Hematopoietic multipotent progenitor cell treated with erythropoietin and hydrocortisone succinate and interleukin-3 and kit ligand, for 6 days (in vitro differentiated cells): Measurements from ENCODE around the gene WNK4.
A peak's percentile ranks its signal among the peaks of the same experiment; 100 is the strongest.

Experiments used
- DNase-seq: peaks from one replicate; pipeline ENCODE4 v3.0.0-alpha.2; 2015

WNK4 gene

GRCh38 chr17:42841975-42842685, 61.7 kb downstream of the WNK4 start:
- DNase-seq, result no peak

GRCh38 chr17:42843358-42843934, 63.0 kb downstream of the WNK4 start:
- DNase-seq, result peak; percentile 80

- DNase-seq, result no peak
These were observed 63.9 kb downstream of the WNK4 start, which contains the start of gene AOC2 for GRCh38 chr17:42844271-42844670. AOC2 (plus strand) TSS chr17:42844580; CDS start chr17:42844627, 47 bp downstream.

- DNase-seq, result no peak
These were observed 64.5 kb downstream of the WNK4 start for GRCh38 chr17:42844761-42845555.

GRCh38 chr17:42845556-42845917, 65.1 kb downstream of the WNK4 start:
- no peak for DNase-seq

- DNase-seq, result no peak
These were observed 65.6 kb downstream of the WNK4 start for GRCh38 chr17:42845918-42846593.
